Activated CD4-positive, alpha-beta T cell treated with anti-CD3 and anti-CD28 coated beads, Interleukin-2, amount 50 U/mL, for 4 hours (primary cell): Measurements from ENCODE around the gene RFX4.
"Not testable (repeated sequence)": the region's sequence is repeated elsewhere in the genome, so short reads cannot be mapped to it uniquely, and the experiment has no call there.

ENCODE experiments used
- DNase-seq, 2 experiments: peaks; one replicate each; pipeline ENCODE4 v3.0.0-alpha.2; 2020

Gene RFX4

DNA sequence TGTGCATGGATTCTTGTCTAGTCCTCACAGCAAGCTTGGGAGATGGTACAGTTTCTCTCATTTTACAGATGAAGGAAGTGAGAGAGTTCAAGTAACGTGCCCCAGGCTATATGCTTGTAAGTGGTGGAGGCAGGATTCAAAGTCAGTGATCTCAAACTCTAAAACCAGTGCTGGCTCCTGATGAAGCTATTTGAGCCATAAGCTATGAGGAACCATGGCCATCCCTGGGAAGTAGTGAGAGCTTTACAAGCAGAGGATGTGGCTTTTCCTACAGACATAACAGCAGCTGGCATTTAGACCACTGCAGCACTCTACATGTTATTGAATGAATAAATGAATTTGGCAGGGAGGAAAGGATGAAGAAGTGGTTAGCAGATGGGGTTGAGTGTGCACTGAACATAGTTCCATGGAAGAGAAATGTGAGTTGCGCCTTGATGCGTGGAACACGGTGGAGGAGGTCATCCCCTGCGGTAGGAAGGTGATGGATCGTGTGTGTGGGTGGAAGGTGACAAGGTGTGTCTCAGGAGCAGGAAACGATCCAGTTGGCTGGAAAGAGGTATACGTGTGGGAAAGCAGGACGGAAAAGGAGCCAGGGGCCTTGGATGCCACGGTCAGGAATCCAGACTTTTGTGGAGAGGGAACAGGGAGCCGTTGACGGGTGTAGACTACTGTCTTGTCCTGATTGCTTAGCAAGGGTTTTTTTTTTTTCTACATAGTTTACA lies 65.2 kb downstream of the RFX4 start:
- DNase-seq = no peak

- no peak for DNase-seq
Measured at GRCh38 chr12:106648736-106649135, 65.9 kb downstream of the RFX4 start.

DNA sequence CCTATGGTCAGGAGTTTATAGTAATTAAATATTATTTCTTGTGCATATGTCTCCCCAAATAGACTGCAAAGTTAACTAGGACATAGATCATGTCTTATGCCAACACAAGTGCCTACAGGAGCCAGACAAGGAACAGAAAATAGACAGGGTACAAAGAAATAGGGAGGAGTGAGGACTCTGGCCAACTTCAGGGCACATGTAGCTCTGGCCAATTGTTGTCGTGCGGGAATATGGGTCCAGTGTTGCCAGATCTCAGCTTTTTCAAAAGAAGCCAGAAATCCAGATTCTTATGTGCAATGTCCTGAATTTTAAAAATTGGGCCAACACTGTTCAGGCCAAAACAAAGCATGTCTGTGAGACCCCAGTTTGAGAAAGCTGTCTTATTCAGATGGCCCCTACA lies 68.7 kb downstream of the RFX4 start:
- no peak for DNase-seq

DNA sequence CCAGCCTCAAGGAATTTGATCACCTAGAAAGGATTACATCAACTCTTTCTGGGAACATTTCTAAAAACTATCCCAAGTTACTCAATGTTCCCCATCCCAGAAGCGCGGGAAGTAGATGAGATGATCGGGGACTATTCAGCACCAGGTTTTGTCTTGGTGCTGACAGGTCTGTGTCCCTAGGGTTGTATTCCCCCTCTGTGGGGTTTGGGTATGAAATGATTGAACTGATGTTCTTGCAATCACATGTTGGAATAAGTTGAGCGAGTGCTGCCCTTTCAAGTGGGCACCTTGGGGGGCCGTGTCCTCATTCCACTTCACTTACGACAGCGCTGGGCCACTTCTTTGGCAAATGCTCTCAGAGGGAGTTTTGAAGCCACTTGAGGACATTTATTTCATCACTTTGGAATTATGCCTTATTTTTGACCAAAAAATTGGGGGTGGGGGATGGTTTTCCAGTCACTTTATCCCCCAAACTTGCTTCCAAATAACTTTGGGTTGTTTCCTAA lies 69.8 kb downstream of the RFX4 start:
- DNase-seq = no peak

GRCh38 chr12:106655577-106655976 lies 72.8 kb downstream of the RFX4 start:
- no peak for DNase-seq

DNA sequence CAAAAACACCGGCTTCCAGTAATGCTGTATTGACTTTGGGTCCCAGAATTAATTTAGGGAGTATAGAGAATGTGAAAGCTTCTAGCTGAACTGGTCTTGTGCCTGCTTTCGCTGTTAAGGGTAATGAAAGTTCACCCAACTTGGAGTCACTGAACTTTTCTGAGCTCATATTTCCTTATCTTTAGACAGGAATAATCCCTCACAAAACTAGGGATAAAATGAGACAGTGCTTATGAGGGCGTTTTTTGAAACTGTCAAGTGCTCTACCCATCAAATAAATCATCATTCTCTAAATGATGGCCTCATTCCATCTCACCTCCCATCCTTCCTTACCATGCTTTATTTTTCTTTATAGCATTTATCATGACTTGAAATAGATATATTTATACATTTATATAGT lies 74.7 kb downstream of the RFX4 start:
- no peak for DNase-seq

DNA sequence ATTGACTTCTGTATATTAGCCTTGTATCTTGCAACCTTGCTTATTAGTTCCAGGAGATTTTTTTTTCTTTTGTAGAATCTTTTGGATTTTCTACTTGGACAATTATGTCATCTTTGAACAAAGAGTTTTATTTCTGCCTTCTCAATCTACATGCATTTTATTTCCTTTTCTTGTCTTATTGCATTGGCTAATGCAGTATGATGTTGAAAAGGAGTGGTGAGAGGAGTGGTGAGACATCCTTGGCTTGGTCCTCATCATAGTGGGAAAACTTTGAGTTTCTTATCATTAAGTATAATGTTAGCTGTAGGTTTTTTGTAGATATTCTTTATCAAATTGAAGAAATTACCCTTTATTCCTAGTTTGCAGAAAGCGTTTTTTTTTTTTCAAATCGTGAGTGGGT lies 80.6 kb downstream of the RFX4 start:
- DNase-seq = no peak

- DNase-seq = no peak
Measured at GRCh38 chr12:106669216-106669615, 86.4 kb downstream of the RFX4 start.

DNA sequence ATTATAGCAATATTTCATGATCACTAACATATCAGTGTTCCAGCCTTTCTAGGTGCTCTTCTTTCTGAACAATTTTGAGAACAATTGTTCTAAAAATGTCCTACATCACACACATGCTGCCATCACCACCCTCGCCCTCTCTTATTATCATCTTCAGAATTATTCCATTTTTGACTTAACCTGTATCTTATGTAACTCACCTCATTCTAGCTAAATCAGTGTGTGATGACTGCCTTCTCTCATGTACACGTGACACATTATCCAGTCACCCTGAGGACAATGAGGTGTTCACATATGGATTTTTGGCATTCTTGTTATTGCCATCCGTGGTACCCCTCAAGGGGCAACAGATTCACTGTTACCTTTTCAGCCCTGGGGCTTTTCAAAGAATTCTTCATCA lies 87.3 kb downstream of the RFX4 start:
- DNase-seq = no peak

DNA sequence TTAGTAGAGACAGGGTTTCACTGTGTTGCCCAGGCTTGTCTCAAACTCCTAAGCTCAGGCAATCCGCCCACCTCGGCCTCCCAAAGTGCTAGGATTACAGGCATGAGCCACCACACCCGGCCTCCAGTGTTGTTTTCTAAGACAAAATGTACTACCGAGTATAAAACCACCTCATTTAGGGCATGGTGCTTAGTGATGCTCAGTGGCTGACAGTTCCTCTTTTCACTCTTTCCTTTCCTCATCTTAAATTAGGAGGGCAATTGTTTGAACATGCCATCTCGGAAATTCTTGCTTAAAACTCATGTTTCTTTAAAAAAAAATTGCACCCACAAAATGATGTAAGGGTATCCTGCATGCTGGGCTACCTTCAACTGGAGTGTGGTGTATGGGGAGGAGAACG lies 89.0 kb downstream of the RFX4 start:
- DNase-seq = no peak

- no peak for DNase-seq
Measured at GRCh38 chr12:106672314-106673025, 89.7 kb downstream of the RFX4 start.

- no peak for DNase-seq
Measured at GRCh38 chr12:106673141-106673540, 90.3 kb downstream of the RFX4 start.

GRCh38 chr12:106675651-106676435 lies 93.0 kb downstream of the RFX4 start:
- no peak for DNase-seq

DNA sequence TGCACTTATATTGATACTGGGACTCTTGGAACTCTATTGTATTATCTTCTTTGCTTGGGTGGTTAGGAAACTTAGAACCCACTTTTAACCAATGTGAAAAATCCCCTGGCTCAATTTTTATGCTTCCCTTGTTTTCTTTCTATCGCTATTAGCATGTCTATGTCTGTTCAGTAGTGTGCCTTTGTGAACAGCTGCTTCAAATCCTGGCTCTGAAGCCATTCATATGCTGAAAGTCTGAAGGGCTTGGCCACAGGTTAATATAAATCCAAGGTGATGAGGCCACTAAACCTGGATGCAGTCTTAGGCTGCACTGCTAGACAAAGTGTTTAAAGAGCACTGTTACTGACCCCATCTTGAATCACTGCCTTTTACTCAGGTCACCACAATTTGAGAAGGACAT lies 96.8 kb downstream of the RFX4 start:
- no peak for DNase-seq

- DNase-seq = no peak
Measured at GRCh38 chr12:106680280-106680679, 97.5 kb downstream of the RFX4 start.

DNA sequence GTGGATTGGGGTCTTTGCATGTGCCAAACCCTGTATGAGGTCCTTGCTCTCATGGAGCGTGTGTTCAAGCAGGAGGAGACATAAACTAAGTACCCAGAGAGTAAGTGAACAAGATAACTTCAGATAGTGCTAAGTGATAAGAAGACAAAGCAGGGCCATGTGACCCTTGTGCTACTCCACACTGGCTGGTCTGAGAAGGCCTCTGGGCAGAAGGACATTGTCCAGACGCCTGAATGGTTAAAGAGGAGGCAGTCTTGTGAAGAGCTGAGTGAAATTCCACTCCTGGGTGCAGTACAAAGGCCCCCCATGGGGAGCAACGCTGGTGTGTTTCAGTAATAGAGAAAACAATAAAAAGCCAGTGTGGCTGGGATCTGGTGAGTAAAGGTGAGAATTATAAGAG lies 98.4 kb downstream of the RFX4 start:
- no peak for DNase-seq

DNA sequence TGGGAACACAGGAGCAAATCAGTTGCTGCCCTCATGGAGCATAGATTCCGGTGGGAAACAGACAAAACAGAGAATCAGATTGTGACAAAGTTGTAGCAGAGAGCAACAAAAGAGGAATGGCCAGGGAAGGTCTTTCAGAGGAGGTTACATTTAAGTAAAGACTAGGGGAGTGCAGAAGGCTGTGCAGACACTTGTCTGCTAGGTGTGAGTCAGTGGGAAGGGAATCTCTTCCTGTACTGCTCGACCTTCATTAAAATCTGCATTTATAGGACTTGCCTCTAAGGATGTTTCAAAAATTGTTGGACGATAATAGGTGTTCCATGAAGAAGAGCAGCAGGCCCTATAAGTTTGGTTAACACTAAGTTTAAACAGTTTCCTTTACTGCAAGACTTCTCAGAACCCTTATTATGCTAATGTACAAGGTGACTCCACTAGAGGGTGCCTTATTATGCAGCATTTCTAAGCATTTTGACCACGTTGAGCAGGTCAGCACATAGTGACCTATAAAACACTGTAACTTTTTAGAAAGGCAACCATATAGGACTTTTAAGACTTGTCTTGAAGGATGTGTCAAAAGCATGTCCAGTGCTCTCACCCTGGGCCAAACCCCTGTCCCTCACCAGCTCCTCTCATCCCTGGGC lies 99.9 kb downstream of the RFX4 start:
- no peak for DNase-seq

DNA sequence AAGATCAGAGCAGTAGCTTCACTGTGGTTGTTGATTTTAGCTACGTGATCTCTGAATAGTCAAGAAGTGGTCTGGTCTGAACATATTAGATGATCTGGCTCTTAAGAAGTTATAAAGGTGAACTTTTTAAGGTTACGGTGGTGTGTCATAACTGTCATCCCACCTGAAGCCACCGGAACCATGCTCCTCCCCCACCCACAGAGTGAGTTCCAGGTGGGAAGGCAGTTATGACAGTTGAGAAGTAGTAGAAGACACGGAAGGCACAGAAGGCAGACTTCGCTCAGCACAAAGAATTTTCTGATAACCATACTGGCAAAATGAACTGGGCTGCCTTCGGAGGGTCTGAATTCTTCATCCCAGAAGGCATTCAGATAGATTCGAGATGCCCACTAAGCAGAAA lies 101.7 kb downstream of the RFX4 start:
- DNase-seq = no peak

- DNase-seq = no peak
Measured at GRCh38 chr12:106685381-106685780, 102.6 kb downstream of the RFX4 start.

DNA sequence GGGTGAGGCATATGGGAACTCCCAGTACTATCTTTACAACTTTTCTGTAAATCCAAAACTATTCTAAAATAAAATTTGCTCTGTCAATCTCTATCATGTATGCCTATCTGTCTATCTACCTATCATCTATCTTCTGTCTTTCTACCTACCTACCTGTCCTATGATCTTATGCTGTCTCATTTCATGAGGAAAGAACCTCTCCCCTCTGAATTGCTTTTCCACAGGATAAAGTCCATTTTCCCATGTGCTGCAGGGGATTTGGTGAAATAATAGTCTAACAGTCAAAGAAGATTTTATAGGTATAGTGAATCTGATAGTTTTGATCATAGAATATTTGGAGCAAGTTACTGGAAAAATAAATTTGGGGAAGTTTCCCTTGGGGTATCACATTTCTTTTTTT lies 104.9 kb downstream of the RFX4 start:
- DNase-seq = no peak

DNA sequence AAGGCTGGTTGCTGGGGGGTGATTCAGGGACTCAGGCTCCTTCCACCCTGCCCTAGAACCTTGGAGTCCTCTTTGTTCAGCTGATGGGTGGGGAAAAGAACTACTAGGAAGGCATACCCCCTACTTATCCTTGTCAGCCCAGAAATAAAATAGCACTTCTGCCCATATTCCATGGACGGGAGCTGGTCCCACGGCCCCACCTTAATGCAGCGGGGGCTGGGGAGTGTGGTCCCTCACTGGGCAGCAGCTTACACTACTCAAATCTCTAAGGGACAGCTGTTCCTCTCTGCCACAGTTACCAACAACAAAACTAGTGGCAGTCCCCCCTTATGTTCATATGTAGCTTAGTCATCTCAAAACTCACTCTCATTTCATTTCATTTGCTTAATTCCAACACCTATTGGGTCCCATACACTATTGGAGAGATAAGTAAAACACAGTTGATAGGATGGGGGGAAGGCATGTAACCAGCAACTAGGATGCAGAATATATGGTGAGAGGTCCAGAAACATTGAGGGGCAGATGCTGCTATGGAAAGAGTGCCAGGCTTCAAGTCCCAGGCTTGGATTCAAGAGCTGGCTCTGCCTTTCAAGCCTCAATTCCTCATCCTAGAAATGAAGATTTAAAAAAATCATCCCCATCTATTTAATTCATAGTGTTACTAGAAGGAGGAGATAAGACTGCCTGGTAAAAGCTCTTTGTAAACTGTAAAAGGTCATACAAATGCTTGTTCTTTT lies 107.9 kb downstream of the RFX4 start:
- DNase-seq = no peak

DNA sequence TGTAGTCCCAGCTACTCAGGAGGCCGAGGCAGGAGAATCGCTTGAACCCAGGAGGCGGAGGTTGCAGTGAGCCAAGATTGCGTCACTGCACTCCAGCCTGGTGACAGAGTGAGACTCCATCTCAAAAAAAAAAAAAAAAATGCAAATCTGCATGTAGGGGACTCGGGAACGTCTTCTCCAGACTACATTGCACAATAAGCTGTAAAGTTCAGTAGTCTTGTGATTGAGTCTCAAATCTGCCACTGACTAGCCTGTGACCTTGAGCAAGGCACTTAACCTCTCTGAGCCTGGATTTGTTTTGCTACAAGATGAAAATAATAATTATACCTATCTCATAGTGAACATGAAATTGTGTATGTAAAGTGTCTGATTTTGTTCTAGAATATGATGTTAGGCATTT lies 109.2 kb downstream of the RFX4 start:
- not testable (repeated sequence) for DNase-seq
